GM10847 (cell line): ENCODE measurements around the gene UPP1.

Experiments used
- POLR2A ChIP-seq: IDR thresholded peaks from 2 replicates; pipeline ENCODE4 v1.6.1; 2011; ENCODE audit not compliant: insufficient read length; ENCODE audit errors: extremely low read depth

UPP1 gene

GRCh38 chr7:48077423-48077822, 11.6 kb upstream of the UPP1 start:
- TF ChIP-seq POLR2A: no peak

- no peak for TF ChIP-seq POLR2A
Measured at GRCh38 chr7:48078470-48078869, 10.6 kb upstream of the UPP1 start.

- TF ChIP-seq POLR2A: no peak
Measured at GRCh38 chr7:48083114-48083830, 5.8 kb upstream of the UPP1 start.

GRCh38 chr7:48084727-48085432, 4.2 kb upstream of the UPP1 start:
- TF ChIP-seq POLR2A: no peak

GRCh38 chr7:48085433-48085791, 3.7 kb upstream of the UPP1 start:
- TF ChIP-seq POLR2A: no peak

- no peak for TF ChIP-seq POLR2A
Measured at GRCh38 chr7:48085942-48086341, 3.1 kb upstream of the UPP1 start.

- no peak for TF ChIP-seq POLR2A
Measured at GRCh38 chr7:48087349-48087748, 1.7 kb upstream of the UPP1 start.

- peak; percentile 70 for TF ChIP-seq POLR2A
Measured at GRCh38 chr7:48088559-48089045, 463 bp upstream of the UPP1 start.

GRCh38 chr7:48090095-48090805, 1.2 kb downstream of the UPP1 start:
- TF ChIP-seq POLR2A: no peak

- TF ChIP-seq POLR2A: no peak
Measured at GRCh38 chr7:48091506-48092433, 2.7 kb downstream of the UPP1 start.

GRCh38 chr7:48094861-48095293, 5.8 kb downstream of the UPP1 start:
- TF ChIP-seq POLR2A: no peak

GRCh38 chr7:48096273-48096672, 7.2 kb downstream of the UPP1 start:
- TF ChIP-seq POLR2A: no peak

- TF ChIP-seq POLR2A: no peak
Measured at GRCh38 chr7:48097521-48098231, 8.6 kb downstream of the UPP1 start.

GRCh38 chr7:48098846-48099245, 9.8 kb downstream of the UPP1 start:
- TF ChIP-seq POLR2A: no peak

- TF ChIP-seq POLR2A: no peak
Measured at GRCh38 chr7:48099781-48100180, 10.7 kb downstream of the UPP1 start.

GRCh38 chr7:48101352-48101751, 12.3 kb downstream of the UPP1 start:
- TF ChIP-seq POLR2A: no peak
